ENCODE measurements around the gene ARHGAP10.

DNA sequence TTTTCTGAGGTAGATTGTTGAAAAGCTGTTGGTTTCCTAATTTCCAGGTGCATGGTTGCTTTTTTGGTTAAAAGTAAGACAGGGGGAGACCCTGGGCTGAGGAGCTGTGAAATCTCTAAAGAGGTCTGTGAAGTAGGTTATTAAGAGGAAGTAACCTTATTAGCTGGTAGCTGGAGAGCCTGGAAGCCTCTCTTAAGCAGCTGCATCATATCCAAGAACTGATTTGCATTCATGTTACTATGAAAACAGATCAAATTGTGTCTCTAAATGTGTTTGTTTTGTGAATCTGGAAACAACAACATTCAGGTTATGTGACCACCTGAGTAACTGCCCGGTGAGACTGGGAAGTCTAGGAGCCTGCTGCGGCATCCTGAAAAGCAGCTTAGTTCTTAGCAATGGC is 54.1 kb downstream of the ARHGAP10 start:
- no peak for TF ChIP-seq POLR2A (IDR thresholded peaks at IDR 0.05)
- TF ChIP-seq, protein P1, sequence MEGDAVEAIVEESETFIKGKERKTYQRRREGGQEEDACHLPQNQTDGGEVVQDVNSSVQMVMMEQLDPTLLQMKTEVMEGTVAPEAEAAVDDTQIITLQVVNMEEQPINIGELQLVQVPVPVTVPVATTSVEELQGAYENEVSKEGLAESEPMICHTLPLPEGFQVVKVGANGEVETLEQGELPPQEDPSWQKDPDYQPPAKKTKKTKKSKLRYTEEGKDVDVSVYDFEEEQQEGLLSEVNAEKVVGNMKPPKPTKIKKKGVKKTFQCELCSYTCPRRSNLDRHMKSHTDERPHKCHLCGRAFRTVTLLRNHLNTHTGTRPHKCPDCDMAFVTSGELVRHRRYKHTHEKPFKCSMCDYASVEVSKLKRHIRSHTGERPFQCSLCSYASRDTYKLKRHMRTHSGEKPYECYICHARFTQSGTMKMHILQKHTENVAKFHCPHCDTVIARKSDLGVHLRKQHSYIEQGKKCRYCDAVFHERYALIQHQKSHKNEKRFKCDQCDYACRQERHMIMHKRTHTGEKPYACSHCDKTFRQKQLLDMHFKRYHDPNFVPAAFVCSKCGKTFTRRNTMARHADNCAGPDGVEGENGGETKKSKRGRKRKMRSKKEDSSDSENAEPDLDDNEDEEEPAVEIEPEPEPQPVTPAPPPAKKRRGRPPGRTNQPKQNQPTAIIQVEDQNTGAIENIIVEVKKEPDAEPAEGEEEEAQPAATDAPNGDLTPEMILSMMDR (IDR thresholded peaks at IDR 0.05): no peak
